ENCODE results near the gene B3GNT5.

Gene B3GNT5

DNA sequence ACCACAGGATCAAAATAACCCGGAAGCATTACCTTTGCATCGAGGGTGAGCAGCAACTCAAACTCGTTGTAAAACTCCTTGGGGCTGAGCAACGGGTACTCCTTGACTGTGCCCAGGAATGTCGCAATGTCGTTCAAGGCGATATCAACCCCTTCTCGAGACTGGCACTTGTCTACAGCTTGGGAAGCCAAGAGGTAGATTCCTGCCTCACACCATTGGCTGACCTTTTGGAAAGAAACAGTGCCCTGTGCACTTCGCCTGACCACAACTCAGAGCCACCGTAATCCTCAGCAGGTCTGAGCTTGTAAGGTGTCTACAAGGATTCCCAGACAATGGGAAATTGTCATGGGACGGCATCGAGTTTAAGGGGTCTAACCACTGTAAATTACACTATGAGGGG lies 43.9 kb downstream of the B3GNT5 start:
- no peak for DNase-seq

DNA sequence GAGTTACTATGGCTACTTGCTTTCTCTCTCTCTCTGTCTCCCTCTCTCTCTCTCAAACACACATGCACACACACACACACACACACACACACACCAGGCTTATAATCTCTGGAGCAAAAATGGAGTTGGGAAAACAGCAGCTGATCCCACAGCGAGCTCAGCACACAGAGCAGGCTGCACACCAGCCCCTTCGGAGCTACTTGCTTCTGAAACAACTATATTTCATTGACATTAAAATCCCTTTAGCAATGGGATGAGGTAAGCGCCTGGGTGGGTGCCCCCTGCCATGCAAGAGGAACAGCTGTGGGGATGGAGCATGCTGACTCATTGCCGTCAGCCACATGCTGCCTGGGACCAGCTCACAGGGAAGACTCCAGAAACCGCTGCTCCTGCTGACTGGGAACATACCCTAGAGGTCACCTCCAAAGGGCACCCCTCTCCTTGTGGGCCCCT lies 45.7 kb downstream of the B3GNT5 start:
- peak in 2 of 3 experiments; percentile 82 to 87 for DNase-seq

DNA sequence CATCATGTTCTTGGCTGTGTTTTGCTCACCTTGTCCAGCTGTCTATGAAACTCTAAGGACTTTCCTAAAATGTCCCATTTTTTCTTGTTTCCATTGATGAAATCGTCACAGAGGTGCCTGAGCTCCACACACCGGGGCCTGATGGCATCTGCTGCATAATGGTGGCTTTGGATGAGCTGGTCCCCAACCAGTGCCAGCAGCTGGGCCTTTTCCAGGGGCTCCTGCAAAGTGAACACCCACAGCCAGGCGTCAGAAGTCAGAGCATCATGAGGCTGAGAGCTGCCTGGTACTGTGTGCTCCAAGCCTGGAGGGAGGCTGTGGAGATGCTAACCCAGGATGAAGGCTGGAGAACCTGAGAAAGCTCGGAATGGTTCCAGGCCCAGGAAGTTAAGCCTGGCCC lies 46.9 kb downstream of the B3GNT5 start:
- no peak for DNase-seq

DNA sequence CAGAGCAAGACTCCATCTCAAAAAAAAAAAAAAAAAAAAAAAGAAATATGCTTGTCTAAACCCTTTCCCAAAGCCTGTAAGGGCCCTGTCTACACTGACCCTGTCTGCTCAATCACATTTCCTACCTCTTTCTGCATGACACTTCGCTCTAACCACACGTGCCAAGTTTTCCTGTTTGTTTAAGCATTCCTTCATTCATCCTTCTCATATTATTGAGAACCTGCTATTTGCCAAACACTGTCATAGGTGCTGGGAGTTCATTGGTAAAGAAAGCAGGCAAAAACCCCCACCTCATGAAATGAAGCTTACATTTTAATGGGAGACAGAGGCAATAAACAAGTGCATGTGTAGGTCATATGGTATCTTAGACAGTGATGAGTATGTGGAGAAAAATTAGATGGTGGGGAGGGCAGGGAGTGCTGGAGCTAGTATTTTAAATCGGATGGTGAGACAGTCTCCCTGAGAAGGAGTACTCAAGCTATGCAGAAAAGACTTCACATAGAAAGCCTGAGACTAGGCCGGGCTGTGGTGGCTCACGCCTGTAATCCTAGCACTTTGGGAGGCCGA lies 48.0 kb downstream of the B3GNT5 start:
- no peak for DNase-seq

DNA sequence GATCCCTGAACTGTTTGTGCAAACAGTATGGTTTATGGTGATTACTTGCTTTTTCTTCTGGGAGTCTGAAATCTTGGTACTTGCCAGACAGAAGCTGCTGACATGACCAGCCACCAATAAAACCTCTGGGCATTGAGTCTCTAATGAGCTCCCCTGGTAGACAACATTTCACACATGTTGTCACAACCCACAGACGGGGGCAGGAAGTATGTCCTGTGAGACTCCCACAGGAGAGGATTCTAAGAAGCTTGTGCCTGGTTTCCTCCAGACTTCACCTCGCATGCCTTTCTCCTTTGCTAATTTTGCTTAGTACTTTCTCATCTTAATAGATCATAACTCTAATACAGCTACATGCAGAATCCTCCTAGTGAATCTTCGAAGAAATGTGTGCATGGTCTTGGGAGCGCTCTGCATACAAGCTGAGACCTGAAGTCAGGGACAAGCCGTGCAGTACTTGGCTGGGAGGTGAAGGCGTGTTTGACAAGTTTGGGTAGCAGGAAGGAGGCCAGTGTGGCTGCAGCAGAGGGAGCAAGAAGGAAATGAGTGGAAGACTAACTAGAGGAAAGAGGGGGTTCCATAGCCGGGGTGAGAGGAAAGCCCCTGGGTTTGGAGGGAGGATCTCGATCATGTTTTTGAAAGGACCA lies 49.0 kb downstream of the B3GNT5 start:
- no peak for DNase-seq

DNA sequence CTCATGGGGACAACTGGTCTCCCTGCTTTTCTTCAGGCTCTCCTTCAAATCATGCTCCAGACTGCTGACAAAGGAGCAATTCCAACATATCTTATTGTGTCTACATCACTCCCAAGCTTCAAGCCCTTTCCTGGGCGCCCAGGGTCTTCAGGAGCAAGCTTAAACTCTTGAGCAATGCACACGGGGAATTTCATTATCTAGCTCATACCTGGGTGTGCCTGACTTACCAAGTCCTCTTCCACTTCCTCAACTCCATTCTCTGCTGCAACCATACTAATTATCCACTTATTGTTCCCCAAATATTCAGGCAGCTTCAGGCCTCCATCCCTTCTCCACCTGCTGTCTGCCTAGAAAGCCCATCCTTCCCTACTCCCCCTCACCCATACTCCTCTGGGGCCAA lies 50.6 kb downstream of the B3GNT5 start:
- peak in 2 of 3 experiments; percentile 12 to 33 for DNase-seq

DNA sequence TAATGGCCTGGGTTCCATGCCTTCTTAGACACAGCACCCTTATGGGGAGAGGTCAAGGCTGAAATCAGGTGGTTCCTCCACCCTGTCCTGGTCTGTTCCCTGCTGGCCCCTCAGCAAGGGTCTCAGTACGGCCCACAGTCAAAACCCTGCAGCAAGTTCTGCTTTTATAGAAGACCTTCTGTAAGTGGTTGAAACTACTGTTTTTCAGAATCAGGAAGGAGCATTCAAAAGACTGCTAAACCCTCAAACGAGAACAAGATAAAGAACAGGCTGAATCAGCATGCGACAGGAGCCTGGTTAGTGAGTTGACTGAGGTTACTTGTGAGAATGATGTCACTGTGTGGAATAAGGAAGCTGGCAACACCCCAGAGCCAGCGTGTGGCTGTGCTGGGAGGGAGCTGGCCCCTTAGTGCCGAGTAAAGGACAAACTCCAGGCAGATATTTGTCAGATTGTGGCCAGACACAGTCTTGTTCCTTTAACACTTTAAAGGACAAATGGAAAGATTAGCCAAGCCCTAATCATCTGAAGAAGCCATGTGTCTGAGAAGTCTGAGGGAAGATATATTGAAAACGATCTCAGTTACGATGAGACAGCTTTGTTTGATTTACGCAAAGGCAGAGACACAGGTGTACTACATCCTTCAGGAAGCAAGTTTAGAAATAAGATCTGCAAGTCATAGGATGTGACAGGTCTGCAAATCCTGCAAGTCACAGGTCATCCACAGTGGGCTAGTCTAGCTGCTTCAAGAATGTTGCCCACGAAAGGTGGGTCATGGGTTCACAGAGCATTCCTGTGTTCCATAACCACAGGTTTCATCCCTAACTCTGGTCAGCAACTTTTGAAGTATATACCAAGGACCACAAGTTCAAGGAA lies 54.0 kb downstream of the B3GNT5 start:
- no peak for DNase-seq

DNA sequence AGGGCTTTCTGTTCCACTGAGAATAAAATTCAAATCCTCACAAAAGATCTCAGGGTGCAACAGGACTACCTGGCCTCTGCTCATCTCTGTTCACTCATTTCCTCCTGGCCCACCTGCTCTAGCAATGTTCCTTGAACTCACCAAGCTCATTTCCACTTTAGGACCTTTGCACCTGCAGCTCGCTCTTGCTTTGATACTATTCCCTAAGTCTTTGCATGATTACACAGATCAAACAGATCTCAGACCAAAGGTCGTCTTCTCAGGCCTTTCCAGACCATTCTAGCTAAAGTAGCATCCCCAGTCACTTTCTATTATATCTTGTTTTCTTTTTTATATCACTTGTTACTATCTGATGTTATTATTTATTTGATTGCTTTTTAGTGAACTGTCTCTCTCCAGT lies 54.7 kb downstream of the B3GNT5 start:
- DNase-seq = no peak

DNA sequence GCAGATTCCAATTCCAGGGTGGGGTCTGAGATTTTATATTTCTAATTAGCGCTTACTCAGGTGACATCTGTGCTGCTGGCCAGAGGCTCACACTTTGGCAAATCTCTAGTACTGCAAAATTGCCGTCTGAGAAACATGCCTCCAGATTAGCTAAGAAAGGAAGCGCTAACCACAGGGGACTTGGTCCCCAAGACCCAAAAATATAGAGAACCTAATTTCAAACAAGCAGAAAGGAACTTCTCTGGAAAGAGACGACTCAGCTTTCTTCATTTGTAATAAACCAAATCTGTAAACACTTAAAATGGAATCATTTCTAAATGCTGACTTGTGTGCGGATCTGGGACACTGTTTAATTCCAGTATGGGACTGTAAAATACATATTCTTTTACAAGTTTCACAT lies 55.7 kb downstream of the B3GNT5 start:
- DNase-seq = no peak

DNA sequence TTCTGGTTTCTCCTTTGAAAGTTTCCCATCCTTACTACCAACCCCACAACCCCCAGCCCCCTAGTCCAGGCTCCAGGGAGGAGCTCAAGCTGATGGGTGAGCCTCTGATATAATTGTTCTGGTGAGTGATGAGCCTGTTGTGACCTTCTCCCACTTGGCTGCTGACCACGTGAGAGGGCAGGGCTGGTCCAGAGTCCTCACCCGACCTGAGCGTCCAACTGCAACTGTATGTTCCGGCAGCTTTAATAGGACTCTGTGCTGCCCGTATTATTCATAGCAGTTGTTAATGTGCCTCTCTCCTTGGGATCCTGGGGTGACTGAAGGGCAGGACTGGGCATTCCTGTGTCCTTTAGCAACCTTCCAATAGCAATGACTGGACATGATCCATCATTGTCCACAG lies 56.2 kb downstream of the B3GNT5 start:
- DNase-seq = no peak

DNA sequence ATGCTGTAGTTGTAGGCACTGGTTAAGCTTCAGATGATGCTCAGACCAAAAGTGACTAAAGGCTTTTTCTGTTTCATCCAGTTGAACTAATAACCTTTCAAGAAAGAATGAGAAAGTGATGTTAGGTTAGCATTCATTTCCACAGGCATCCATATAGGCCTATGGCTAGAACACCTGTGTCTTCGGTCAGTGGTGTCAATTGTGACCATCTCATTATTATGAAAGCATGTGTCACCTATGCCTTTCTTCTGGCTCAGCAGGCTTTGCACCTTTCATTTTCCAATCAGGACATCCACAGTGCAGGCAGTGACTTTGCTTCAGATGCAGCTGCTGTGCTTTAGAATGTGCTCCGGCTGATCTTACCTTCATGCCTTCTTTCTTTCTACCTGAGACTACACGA lies 57.9 kb downstream of the B3GNT5 start:
- DNase-seq = no peak

DNA sequence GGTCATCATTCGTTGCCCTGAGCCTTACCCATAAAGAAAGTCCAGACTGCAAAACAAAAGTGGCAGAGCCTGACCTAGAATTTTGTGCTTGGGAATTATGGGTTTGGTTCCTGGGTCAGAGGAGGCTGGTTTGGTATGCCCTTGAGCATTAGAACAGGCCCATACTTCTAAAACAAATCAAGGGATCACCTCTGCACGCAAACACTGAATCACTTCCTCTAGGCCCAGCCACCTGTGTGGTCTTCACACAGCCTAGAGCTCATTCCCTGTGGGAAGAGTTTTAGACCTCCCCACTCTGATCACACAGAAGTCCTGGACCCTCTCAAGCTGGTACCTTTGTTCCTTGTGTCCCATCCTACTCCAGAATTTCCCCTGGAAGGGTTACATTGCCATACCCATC lies 59.4 kb downstream of the B3GNT5 start:
- DNase-seq = no peak

DNA sequence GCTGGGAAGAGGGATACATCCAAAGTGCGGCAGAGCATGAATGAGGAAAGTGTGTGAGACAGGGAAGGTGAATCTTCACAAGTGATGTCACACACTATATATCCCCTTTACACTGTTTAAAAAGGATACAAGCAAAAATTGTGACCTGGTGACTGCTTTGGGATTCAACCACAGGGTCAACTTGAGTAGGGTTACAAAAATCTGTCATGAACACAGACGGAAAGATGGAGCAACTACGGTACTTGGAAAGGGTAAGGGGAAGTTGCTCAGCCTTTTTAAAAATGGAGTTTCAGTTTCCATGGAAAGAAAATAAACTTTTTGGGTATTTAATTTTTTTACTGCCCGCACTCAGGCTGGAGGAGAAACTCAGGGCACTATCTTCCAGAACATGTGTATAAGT lies 60.3 kb downstream of the B3GNT5 start:
- DNase-seq = no peak

DNA sequence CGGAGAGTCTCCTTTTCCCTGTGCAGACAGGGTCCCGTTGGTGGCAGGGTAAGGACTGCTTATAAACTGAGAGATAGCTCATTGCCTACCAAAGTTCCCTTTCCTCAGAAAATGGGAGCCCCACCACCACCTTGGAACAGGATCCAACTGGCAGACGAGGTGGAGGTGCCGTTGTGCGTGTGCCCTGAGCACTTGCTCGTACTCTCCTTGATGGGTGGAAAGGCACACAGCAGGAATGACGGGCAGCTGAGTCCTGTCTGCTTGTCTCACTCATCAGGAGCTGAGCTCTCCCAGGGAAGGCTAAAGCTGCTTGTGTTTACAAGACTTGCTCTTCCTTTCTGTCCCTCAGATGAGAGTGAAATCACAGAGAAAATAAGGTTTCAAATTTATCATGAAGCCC lies 60.7 kb downstream of the B3GNT5 start:
- peak in 1 of 3 experiments; percentile 34 for DNase-seq

DNA sequence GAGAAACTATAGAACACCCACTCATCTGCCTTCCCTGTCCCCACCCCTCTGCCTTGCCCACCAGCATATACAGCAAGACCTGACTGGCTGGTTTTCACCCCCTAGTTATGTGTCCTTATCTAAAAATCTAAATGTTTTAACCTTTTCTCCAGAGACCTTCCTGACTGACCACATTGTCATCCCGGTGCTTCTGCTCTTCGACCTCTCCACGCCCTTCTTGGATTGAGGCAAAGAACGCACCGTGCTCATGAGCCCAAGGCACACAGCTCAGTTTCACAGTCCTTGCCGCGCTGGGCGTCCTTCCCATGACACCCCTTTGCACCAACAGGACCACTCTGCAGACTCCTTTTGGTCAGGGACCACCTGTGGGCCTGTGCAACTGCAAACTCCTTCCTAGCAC lies 62.7 kb downstream of the B3GNT5 start:
- no peak for DNase-seq

DNA sequence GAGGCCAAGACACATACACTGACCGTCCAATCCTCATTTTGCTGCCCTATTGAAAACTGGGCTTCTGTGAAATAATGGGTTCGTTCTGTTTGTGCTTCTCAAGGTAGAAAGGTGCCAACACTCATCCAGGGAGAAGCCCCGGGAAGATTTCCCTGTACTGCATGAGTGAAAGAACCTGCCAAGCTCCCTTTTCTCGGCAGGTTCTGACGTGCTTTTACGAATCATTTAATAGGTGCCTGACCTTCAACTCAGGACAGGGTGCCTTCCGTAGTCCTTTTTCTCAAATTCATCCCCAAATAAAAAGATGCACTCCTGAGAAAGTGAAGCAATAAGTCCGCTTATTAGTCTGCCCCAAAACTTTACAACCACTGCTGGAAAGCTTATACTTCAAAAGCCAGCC lies 64.2 kb downstream of the B3GNT5 start:
- DNase-seq = no peak

DNA sequence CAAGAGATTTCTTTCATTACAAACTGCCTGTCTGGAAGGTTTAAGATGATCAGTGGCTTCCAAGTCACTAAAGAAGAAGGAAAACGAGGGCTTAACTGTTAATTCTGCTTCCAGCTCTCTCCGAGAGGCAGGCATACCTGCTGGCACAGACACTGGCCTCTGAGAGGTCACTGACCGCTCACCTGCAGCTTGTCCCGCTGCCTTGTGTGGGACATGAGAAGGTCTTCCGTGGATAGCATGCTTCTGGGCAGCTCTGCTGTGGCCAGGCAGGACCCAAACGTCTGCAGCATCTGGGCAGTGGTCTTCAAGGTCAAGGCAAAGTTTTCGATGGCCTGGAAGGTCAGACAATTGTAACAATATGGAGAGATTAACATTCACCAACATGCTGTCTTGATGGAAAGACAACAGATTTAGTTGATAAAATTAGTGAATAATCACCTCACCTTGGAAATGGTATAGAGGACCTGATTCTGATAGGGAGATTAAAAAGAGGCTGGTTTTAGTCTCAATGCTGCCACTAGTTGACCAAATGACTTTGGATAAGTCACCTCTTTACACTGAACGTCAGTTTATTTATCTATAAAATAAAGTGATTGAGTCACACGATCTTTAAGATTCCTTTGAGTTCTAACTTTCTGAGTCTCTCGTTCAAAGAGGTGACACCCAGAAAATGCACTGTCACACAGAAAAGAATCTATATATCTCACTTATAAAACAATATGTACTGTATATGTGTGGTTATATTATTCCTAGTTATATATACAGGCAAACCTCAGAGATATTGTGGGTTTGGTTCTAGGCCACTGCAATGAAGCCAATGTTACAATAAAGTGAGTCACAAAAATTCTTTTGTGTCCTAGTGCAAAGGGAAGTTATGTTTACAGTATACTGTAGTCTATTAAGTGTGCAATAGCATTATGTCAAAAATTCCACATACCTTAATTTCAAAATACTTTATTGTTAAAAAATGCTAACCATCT lies 65.1 kb downstream of the B3GNT5 start:
- no peak for DNase-seq

DNA sequence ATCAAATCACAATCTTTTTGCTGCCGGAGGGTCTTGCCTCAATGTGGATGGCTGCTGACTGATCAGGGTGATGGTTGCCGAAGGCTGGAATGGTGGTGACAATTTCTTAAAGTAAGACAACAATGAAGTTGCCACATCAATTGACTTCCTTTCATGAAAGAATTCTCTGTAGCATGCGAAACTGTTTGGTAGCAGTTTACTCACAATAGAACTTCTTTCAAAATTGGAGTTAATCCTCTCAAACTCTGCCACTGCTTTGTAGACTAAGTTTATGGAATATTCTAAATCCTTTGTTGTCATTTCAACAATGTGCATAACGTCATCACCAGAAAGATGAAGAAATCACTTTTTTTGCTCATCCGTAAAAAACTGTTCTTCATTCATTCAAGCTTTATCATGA lies 65.8 kb downstream of the B3GNT5 start:
- no peak for DNase-seq

DNA sequence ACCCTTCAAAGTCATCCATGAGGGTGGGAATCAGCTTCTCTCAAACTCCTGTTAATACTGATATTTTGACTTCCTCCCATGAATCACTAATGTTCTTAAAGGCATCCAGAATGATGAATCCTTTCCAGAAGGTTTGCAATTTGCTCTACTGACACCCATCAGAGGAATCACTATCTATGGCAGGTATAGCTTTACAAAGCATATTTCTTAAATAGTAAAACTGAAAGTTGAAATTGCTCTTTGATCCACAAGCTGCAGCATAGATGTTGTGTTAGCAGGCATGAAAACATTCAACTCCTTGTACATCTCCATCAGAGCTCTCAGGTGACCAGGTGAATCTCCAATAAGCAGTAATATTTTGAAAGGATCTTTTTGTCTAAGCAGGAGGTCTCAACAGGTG lies 66.3 kb downstream of the B3GNT5 start:
- no peak for DNase-seq
